ENCODE results near the gene IQGAP3.

IQGAP3 gene

GRCh38 chr1:156528875-156529425 lies 43.4 kb downstream of the IQGAP3 start:
- H3K4me3 ChIP-seq (ENCODE audit: control insufficient read depth, low read depth, low read length), result no peak overlapping the region
- no peak for DNase-seq (ENCODE audit: low read depth)
- no peak for TF ChIP-seq CTCF (conservative IDR thresholded peaks at IDR 0.05; ENCODE audit: control insufficient read depth, insufficient read depth, low read depth, low read length)

DNA sequence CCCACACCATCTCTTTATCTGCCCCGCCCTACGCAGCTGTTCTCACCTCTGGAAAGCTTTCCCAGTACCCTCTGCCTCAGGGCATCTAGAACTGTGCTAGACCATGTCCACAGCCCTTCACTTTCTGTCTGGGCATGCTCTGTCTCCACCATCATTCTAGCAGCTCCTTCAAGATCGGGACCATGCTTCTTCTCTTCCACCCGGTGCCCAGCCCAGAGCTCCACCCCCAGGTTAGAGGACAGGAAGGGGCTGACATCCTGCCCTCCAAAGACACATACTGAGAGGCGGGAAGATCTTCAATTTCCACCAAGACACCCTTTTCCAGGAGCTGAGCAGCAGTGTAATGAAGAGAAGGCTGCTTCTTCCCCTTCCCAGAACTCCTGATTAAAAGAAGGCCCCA lies 44.1 kb downstream of the IQGAP3 start:
- no peak overlapping the region for H3K4me3 ChIP-seq (ENCODE audit: control insufficient read depth, low read depth, low read length)
- TF ChIP-seq CTCF (conservative IDR thresholded peaks at IDR 0.05; ENCODE audit: control insufficient read depth, insufficient read depth, low read depth, low read length), result no peak
- no peak for DNase-seq (ENCODE audit: low read depth)

- no peak for TF ChIP-seq CTCF (conservative IDR thresholded peaks at IDR 0.05; ENCODE audit: control insufficient read depth, insufficient read depth, low read depth, low read length)
- no peak overlapping the region for H3K4me3 ChIP-seq (ENCODE audit: control insufficient read depth, low read depth, low read length)
- no peak for DNase-seq (ENCODE audit: low read depth)
Observed at GRCh38 chr1:156527584-156527983, 44.8 kb downstream of the IQGAP3 start.

DNA sequence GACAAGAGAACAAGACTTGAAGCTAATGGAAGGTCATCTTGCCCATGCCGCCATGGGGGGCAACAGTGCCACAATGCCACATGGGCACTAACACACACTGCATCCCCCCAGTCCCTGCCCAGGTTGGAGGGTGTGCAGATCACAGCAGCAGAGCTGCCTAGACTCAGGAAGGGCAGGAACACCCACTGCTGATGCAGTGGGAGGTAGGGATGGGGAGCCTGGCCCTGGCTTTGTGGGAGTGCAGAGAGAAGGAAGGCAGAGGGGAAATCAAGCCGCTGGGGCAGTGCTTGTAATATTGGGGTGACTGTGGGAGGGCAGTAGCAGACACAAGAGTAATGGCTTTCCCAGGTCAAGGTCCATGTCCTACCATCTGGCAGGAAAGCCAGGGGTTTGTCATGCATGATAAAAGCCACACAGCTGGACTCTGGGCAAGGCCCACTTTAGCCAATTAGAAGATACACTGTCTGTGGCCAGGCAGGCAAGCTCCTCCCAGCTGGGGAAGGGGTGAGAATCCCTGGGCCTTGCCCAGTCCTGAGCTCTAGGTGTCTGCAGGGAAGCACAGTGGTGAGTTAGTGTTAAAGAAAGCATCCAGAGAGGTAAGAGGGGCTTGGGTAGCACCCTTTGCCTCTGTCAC lies 46.4 kb downstream of the IQGAP3 start:
- no peak for TF ChIP-seq CTCF (conservative IDR thresholded peaks at IDR 0.05; ENCODE audit: control insufficient read depth, insufficient read depth, low read depth, low read length)
- H3K4me3 ChIP-seq (ENCODE audit: control insufficient read depth, low read depth, low read length), result no peak overlapping the region
- DNase-seq (ENCODE audit: low read depth), result no peak

- TF ChIP-seq CTCF (conservative IDR thresholded peaks at IDR 0.05; ENCODE audit: control insufficient read depth, insufficient read depth, low read depth, low read length), result no peak
- H3K4me3 ChIP-seq (ENCODE audit: control insufficient read depth, low read depth, low read length), result no peak overlapping the region
- DNase-seq (ENCODE audit: low read depth), result no peak
Observed at GRCh38 chr1:156525071-156525501, 47.3 kb downstream of the IQGAP3 start.

DNA sequence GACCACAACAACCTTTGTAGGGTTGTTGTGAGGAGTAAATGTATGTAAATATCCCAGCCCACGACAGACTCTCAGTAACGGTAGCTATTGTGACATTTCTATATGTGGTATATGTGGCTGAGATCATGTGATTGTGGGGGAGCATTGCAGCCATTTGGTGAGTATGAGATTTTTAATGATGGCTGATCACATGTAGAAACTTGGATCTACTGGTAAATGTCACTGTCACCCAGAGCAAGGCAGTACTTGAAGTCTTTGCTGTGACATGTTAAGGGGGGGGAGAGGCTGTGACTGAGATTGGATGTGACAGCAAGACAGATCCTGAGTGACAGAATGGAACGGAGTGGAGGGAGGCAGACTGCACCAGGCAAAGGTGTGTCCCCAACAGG lies 47.9 kb downstream of the IQGAP3 start:
- H3K4me3 ChIP-seq (ENCODE audit: control insufficient read depth, low read depth, low read length), result no peak overlapping the region

More for the DNA sequence above, 47.9 kb downstream of the IQGAP3 start:
- DNase-seq (ENCODE audit: low read depth), result no peak
- no peak for TF ChIP-seq CTCF (conservative IDR thresholded peaks at IDR 0.05; ENCODE audit: control insufficient read depth, insufficient read depth, low read depth, low read length)

All from fibroblast of mammary gland (primary cell).